ENCODE measurements around the gene KLF5. TPM values are rescaled to one million over a fixed set of nuclear protein-coding genes. Genes with fewer than 3 reads are reported as not detected.

Gene KLF5
- total and polyA plus RNA-seq, 2 of the 4 experiments (the other 2 are of a cell fraction) = 5.4 to 8.8 TPM

DNA sequence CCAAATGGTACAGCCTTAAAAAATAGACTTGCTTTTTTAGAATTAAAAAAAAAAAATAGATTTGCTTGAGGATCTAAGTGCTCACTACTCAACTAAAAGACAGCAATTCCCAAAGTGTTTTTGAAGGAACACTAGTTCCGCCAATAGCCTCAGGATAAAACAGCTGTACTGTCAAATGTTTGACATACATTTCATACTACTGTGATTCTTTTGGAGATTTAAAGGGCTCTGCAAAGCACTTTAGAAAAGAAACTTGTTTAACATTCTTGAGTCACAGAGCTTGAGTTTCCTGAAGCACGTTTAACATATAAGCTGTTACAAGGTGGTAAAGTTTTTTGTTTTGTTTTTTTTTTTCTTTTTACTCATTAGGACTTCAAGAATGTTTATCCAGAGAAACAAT lies 23.1 kb upstream of the KLF5 start:
- no peaks in the 10 kb centered on the region for H4K20me1 ChIP-seq (ENCODE audit: insufficient read depth, low read length)
- CTCF ChIA-PET = interaction anchor here (0.6 to 0.7 kb wide), 2 partner anchors 34 to 132 kb away, joined by 4 to 9 read pairs; no protein-coding TSS in a partner anchor
- in situ Hi-C loops (cut with MboI; ENCODE audit: low sequenced_read_pairs) = no loop called here

More for the DNA sequence above, 23.1 kb upstream of the KLF5 start:
- ATAC-seq (ENCODE audit: low read depth) (no peak), DNase-seq (no peak)
- Histone ChIP-seq H3K9me1 (ENCODE audit: insufficient read depth, low read length) (no peaks in the 10 kb centered on the region), H4K91ac (ENCODE audit: insufficient read depth, low read depth, low read length) (no peak overlapping the region), H2BK120ac (ENCODE audit: low read depth, low read length) (no peak overlapping the region), H4K5ac (ENCODE audit: low read depth, low read length) (no peak overlapping the region), H3K14ac (replicated peaks; ENCODE audit: low read depth, low read length) (no peak overlapping the region), H3K27me3 (ENCODE audit: control insufficient read depth, insufficient read depth, low read length) (no peaks in the 10 kb centered on the region), H2BK5ac (ENCODE audit: low read depth, low read length, poor library complexity, severe bottlenecking) (no peak overlapping the region), H2BK20ac (ENCODE audit: low read depth, low read length) (no peak overlapping the region), H3K9ac (ENCODE audit: low read depth, low read length) (no peak overlapping the region), H3K4me3 (ENCODE audit: insufficient read depth, low read depth, low read length) (no peak overlapping the region), H3K27ac (ENCODE audit: insufficient read depth, low read length) (no peak overlapping the region), H3K4me1 (ENCODE audit: control insufficient read depth, insufficient read depth, low read length) (no peaks in the 10 kb centered on the region), H2AK5ac (ENCODE audit: low read depth, low read length) (no peak overlapping the region), H3K18ac (ENCODE audit: low read depth, low read length) (no peak overlapping the region), H3K36me3 (ENCODE audit: control insufficient read depth, insufficient read depth, low read length) (no peaks in the 10 kb centered on the region), H3K23ac (ENCODE audit: low read depth, low read length) (no peak overlapping the region), H3K4ac (ENCODE audit: low read depth, low read length) (no peak overlapping the region), H2AK9ac (replicated peaks; ENCODE audit: low read depth, low read length, poor library complexity) (no peak overlapping the region), H3K9me3 (ENCODE audit: control insufficient read depth, insufficient read depth, low read length) (no peaks in the 10 kb centered on the region), H4K8ac (ENCODE audit: low read depth in 2 of 2, low read length in 2 of 2) (no peak overlapping the region), H3K79me1 (ENCODE audit: low read depth in 1 of 2, low read length in 2 of 2) (no peaks in the 10 kb centered on the region), H2BK15ac (ENCODE audit: low read depth, low read length) (no peak overlapping the region), H3K56ac (ENCODE audit: extremely low read depth, insufficient read depth, low read length) (no peak overlapping the region), H2AFZ (replicated peaks; ENCODE audit: low read length, poor library complexity) (no peak overlapping the region), H3K4me2 (ENCODE audit: low read depth, low read length) (no peak overlapping the region)
- no peak for TF ChIP-seq SMC3 (IDR thresholded peaks at IDR 0.05; ENCODE audit: low read depth, low read length)
- no peak for TF ChIP-seq BHLHE40 (IDR thresholded peaks at IDR 0.05; ENCODE audit: low read depth, low read length)
- dilution Hi-C loops (cut with HindIII; ENCODE audit: low sequenced_read_pairs, unreplicated experiment) (no loop called here), intact Hi-C loops (cut with micrococcal nuclease) (no loop called here)
- BruUV-seq (replicated peaks) = no TSS peak
- no CpG with 5 or more reads among the region's 2 CpGs for WGBS, 2 experiments (ENCODE audit: extremely low coverage in 2 of 2, insufficient read length in 1 of 2)
- POLR2A ChIA-PET (ENCODE audit: unreplicated experiment) = interaction anchor here (0.6 kb wide), 1 partner anchor 23 kb away, joined by 3 read pairs; no protein-coding TSS in a partner anchor
